Neural cell (in vitro differentiated cells): Measurements from ENCODE around the gene NIPA2. TPM values are rescaled to one million over a fixed set of nuclear protein-coding genes. Genes with fewer than 3 reads are reported as not detected.

Experiments used
- H2AFZ ChIP-seq: fragments of 200-600, 300-800 bp; sonication (generic), shearing (Covaris generic); 2 replicates; pipeline ENCODE4 v1.6.0; 2014; ENCODE audit warnings: low read depth, mild to moderate bottlenecking, antibody characterized with exemption, low read length, moderate library complexity
- H3F3A ChIP-seq: fragments of 200-600 bp; shearing (Covaris generic); 2 replicates; pipeline ENCODE4 v1.6.1; 2016; ENCODE audit warnings: mild to moderate bottlenecking, moderate library complexity, mixed read lengths, antibody characterized with exemption, low read length; ENCODE audit not compliant: insufficient read depth, poor library complexity, severe bottlenecking
- H3K27ac ChIP-seq: fragments of 200-600, 300-800 bp; sonication (generic), shearing (Covaris generic); 2 replicates; pipeline ENCODE4 v1.5.1; 2014; ENCODE audit warnings: mild to moderate bottlenecking, low read length, moderate library complexity
- H3K27me3 ChIP-seq: fragments of 300-800, 200-600 bp; sonication (generic), shearing (Covaris generic); 2 replicates; pipeline ENCODE4 v1.6.0; 2014; ENCODE audit warnings: mild to moderate bottlenecking, low read depth, low read length, moderate library complexity; ENCODE audit not compliant: insufficient read depth
- H3K36me3 ChIP-seq: fragments of 300-800, 200-600 bp; sonication (generic), shearing (Covaris generic); 2 replicates; pipeline ENCODE4 v1.5.1; 2014; ENCODE audit warnings: mild to moderate bottlenecking, antibody characterized with exemption, low read length, moderate library complexity; ENCODE audit not compliant: insufficient read depth
- H3K4me2 ChIP-seq: fragments of 300-800, 200-600 bp; sonication (generic), shearing (Covaris generic); 2 replicates; pipeline ENCODE4 v1.6.0; 2014; ENCODE audit warnings: mild to moderate bottlenecking, low read length
- H3K4me3 ChIP-seq: fragments of 300-800, 200-600 bp; sonication (generic), shearing (Covaris generic); 2 replicates; pipeline ENCODE4 v1.5.1; 2014; ENCODE audit warnings: mild to moderate bottlenecking, low read length, moderate library complexity
- H3K79me2 ChIP-seq: fragments of 200-600 bp; shearing (Covaris generic); replicated peaks from 2 replicates; pipeline ENCODE4 v1.6.0; 2014; ENCODE audit warnings: mild to moderate bottlenecking, low read length, moderate library complexity; ENCODE audit not compliant: insufficient read depth
- H3K9ac ChIP-seq: fragments of 300-800, 200-600 bp; sonication (generic), shearing (Covaris generic); 2 replicates; pipeline ENCODE4 v1.6.1; 2016; ENCODE audit warnings: mild to moderate bottlenecking, low read length, mixed read lengths
- H3K9me2 ChIP-seq: fragments of 200-600 bp; shearing (Covaris generic); 2 replicates; pipeline ENCODE4 v1.6.1; 2016; ENCODE audit warnings: mild to moderate bottlenecking, low read length, mixed read lengths; ENCODE audit not compliant: insufficient read depth
- H3K9me3 ChIP-seq: fragments of 200-600, 300-800 bp; sonication (generic), shearing (Covaris generic); 2 replicates; pipeline ENCODE4 v1.6.1; 2016; ENCODE audit warnings: mild to moderate bottlenecking, mixed run types, low read length, moderate library complexity, mixed read lengths
- H4K20me1 ChIP-seq: fragments of 200-600 bp; shearing (Covaris generic); 2 replicates; pipeline ENCODE4 v1.6.1; 2016; ENCODE audit warnings: mild to moderate bottlenecking, mixed run types; ENCODE audit not compliant: insufficient read depth
- EP300 ChIP-seq: fragments of 450-650 bp; conservative IDR thresholded peaks from 2 replicates; pipeline ENCODE4 v1.6.1; 2014; ENCODE audit warnings: antibody characterized with exemption, mild to moderate bottlenecking, moderate library complexity; ENCODE audit not compliant: poor library complexity, severe bottlenecking
- EZH2 ChIP-seq: fragments of 200-600, 300-800 bp; shearing (Covaris generic), sonication (generic); IDR thresholded peaks from 2 replicates; pipeline ENCODE4 v1.6.1; 2014; ENCODE audit warnings: antibody characterized with exemption, low read length, borderline replicate concordance, mild to moderate bottlenecking; ENCODE audit not compliant: insufficient read depth, poor library complexity, severe bottlenecking
- MXI1 ChIP-seq: fragments of 450-650 bp; conservative IDR thresholded peaks from 2 replicates; pipeline ENCODE4 v1.6.1; 2014; ENCODE audit warnings: antibody characterized with exemption, mild to moderate bottlenecking; ENCODE audit not compliant: poor library complexity, severe bottlenecking
- POLR2AphosphoS5 ChIP-seq: IDR thresholded peaks from 2 replicates; pipeline ENCODE4 v1.6.1; 2012
- RAD21 ChIP-seq: fragments of 450-650 bp; conservative IDR thresholded peaks from 2 replicates; pipeline ENCODE4 v1.6.1; 2014; ENCODE audit warnings: antibody characterized with exemption, mild to moderate bottlenecking, moderate library complexity
- SMC3 ChIP-seq: fragments of 450-650 bp; conservative IDR thresholded peaks from 2 replicates; pipeline ENCODE4 v1.6.1; 2014; ENCODE audit warnings: antibody characterized with exemption, mild to moderate bottlenecking, moderate library complexity; ENCODE audit not compliant: poor library complexity
- TAF1 ChIP-seq: IDR thresholded peaks from 2 replicates; pipeline ENCODE4 v1.6.1; 2012; ENCODE audit warnings: low read depth
- polyA plus RNA-seq: library from polyadenylated mRNA; depleted of rRNA; stranded (reverse); fragments of >200 nt; gene quantifications from 2 replicates; pipeline ENCODE4 v1.2.3, GENCODE V29; 2014
- TF ChIP-seq, protein P1 (sequence below): fragments of 450-650 bp; IDR thresholded peaks from 2 replicates; pipeline ENCODE4 v1.5.1; 2014; ENCODE audit warnings: antibody characterized with exemption, mild to moderate bottlenecking, moderate library complexity; ENCODE audit not compliant: poor library complexity, severe bottlenecking
- TF ChIP-seq, protein P2 (sequence below): IDR thresholded peaks from 2 replicates; pipeline ENCODE4 v1.6.1; 2012; ENCODE audit warnings: borderline replicate concordance

Gene NIPA2
- polyA plus RNA-seq, 1 donor from 2014 or later, result 52.6 TPM

GRCh38 chr15:22890296-22890695, 51.8 kb downstream of the NIPA2 start:
- H3K4me3 ChIP-seq, result no peak overlapping the region
- no peak overlapping the region for H3K27ac ChIP-seq
- H3K27me3 ChIP-seq, result no peaks in the 10 kb centered on the region
- no peaks in the 10 kb centered on the region for H3K79me2 ChIP-seq
- no peak overlapping the region for H3K4me2 ChIP-seq
- no peaks in the 10 kb centered on the region for H4K20me1 ChIP-seq
- no peaks in the 10 kb centered on the region for H3K36me3 ChIP-seq
- H3K9ac ChIP-seq, result no peak overlapping the region
- no peaks in the 10 kb centered on the region for H3K9me3 ChIP-seq
- no peaks in the 10 kb centered on the region for H3K9me2 ChIP-seq
- TF ChIP-seq RAD21 (no peak), POLR2AphosphoS5 (no peak), MXI1 (no peak), EP300 (no peak)
- H3F3A ChIP-seq, result no peaks in the 10 kb centered on the region
- H2AFZ ChIP-seq, result no peak overlapping the region

DNA sequence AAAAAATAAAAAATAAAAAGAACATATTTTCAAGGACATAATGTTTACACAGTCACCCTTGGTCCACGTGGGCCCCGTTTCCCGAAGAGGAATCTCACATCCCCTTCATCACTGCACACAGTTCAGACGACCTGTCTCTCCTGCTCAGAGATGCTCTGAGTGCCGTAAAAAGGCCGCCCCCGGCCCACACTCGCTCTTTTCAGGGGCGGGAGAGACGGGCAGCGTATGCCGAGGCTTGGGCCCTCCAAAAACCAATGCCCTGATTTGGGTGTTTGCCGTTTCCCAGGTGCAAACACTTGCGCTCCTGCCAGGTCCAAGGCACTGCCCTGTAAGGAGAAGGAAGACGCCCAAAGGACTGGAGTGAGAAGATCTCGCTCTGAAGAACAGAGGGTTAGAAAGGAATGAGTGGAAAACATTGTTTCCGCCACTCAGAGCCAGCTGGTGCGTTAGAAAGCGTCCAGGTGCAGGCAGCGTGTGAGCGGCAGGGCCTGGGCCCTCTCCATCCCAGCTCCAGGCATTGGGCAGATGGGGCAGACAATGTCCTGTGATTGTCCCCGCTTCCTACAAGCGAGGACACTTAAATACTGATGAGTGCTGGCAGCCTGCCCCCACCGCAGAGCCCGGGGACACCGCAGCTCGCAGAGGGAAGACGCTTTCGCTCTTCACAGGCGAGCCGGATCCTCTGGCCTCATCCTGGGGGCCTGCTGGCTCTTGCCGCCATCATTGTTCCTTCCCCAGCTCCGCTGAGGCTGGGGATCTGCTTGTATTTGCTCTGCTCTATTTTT, 53.2 kb downstream of the NIPA2 start:
- H3K4me2 ChIP-seq, result no peak overlapping the region
- H3K9me2 ChIP-seq, result no peaks in the 10 kb centered on the region
- H3K27ac ChIP-seq, result no peak overlapping the region
- H3K9me3 ChIP-seq, result no peaks in the 10 kb centered on the region
- H3F3A ChIP-seq, result no peaks in the 10 kb centered on the region
- H3K4me3 ChIP-seq, result no peak overlapping the region
- no peaks in the 10 kb centered on the region for H4K20me1 ChIP-seq
- no peak overlapping the region for H3K9ac ChIP-seq
- no peaks in the 10 kb centered on the region for H3K27me3 ChIP-seq
- H2AFZ ChIP-seq, result no peak overlapping the region
- TF ChIP-seq SMC3 (no peak), TAF1 (no peak), POLR2AphosphoS5 (no peak), MXI1 (no peak), RAD21 (no peak)
- TF ChIP-seq, protein P1, sequence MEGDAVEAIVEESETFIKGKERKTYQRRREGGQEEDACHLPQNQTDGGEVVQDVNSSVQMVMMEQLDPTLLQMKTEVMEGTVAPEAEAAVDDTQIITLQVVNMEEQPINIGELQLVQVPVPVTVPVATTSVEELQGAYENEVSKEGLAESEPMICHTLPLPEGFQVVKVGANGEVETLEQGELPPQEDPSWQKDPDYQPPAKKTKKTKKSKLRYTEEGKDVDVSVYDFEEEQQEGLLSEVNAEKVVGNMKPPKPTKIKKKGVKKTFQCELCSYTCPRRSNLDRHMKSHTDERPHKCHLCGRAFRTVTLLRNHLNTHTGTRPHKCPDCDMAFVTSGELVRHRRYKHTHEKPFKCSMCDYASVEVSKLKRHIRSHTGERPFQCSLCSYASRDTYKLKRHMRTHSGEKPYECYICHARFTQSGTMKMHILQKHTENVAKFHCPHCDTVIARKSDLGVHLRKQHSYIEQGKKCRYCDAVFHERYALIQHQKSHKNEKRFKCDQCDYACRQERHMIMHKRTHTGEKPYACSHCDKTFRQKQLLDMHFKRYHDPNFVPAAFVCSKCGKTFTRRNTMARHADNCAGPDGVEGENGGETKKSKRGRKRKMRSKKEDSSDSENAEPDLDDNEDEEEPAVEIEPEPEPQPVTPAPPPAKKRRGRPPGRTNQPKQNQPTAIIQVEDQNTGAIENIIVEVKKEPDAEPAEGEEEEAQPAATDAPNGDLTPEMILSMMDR, result no peak
- no peaks in the 10 kb centered on the region for H3K36me3 ChIP-seq
- no peaks in the 10 kb centered on the region for H3K79me2 ChIP-seq

GRCh38 chr15:22892333-22892732, 53.9 kb downstream of the NIPA2 start:
- H3K4me3 ChIP-seq, result no peak overlapping the region
- no peaks in the 10 kb centered on the region for H3K27me3 ChIP-seq
- TF ChIP-seq, protein P2, sequence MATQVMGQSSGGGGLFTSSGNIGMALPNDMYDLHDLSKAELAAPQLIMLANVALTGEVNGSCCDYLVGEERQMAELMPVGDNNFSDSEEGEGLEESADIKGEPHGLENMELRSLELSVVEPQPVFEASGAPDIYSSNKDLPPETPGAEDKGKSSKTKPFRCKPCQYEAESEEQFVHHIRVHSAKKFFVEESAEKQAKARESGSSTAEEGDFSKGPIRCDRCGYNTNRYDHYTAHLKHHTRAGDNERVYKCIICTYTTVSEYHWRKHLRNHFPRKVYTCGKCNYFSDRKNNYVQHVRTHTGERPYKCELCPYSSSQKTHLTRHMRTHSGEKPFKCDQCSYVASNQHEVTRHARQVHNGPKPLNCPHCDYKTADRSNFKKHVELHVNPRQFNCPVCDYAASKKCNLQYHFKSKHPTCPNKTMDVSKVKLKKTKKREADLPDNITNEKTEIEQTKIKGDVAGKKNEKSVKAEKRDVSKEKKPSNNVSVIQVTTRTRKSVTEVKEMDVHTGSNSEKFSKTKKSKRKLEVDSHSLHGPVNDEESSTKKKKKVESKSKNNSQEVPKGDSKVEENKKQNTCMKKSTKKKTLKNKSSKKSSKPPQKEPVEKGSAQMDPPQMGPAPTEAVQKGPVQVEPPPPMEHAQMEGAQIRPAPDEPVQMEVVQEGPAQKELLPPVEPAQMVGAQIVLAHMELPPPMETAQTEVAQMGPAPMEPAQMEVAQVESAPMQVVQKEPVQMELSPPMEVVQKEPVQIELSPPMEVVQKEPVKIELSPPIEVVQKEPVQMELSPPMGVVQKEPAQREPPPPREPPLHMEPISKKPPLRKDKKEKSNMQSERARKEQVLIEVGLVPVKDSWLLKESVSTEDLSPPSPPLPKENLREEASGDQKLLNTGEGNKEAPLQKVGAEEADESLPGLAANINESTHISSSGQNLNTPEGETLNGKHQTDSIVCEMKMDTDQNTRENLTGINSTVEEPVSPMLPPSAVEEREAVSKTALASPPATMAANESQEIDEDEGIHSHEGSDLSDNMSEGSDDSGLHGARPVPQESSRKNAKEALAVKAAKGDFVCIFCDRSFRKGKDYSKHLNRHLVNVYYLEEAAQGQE, result no peak
- no peak for TF ChIP-seq POLR2AphosphoS5
- TF ChIP-seq, protein P1, result no peak
- no peak for TF ChIP-seq TAF1
- no peak for TF ChIP-seq RAD21
- TF ChIP-seq EP300, result no peak
- TF ChIP-seq SMC3, result no peak
- no peak for TF ChIP-seq MXI1
- no peak for TF ChIP-seq EZH2
- no peaks in the 10 kb centered on the region for H3K79me2 ChIP-seq
- no peaks in the 10 kb centered on the region for H3K9me2 ChIP-seq
- H3K9me3 ChIP-seq, result no peaks in the 10 kb centered on the region
- H3F3A ChIP-seq, result no peaks in the 10 kb centered on the region
- no peak overlapping the region for H3K27ac ChIP-seq
- no peaks in the 10 kb centered on the region for H4K20me1 ChIP-seq
- H3K9ac ChIP-seq, result no peak overlapping the region
- H3K36me3 ChIP-seq, result no peaks in the 10 kb centered on the region
- no peak overlapping the region for H2AFZ ChIP-seq
- H3K4me2 ChIP-seq, result no peak overlapping the region
